Measurements from ENCODE around the gene SNX24.
"Not testable (repeated sequence)": the region's sequence is repeated elsewhere in the genome, so short reads cannot be mapped to it uniquely, and the experiment has no call there.

The SNX24 gene

GRCh38 chr5:122907276-122907675 is 61.9 kb downstream of the SNX24 start:
- TF ChIP-seq CTCF (IDR thresholded peaks at IDR 0.05; ENCODE audit: insufficient read depth, low read length, missing control alignments) = no peak
- peak; percentile 4 for DNase-seq (ENCODE audit: low read depth, low spot score)
- POLR2A ChIA-PET = no interaction called here
- H3K4me3 ChIP-seq (ENCODE audit: low read depth, low read length) = no peak overlapping the region
- CTCF ChIA-PET = interaction anchor here (0.6 kb wide), 1 partner anchor 556 kb away, joined by 3 read pairs; no protein-coding TSS in a partner anchor

DNA sequence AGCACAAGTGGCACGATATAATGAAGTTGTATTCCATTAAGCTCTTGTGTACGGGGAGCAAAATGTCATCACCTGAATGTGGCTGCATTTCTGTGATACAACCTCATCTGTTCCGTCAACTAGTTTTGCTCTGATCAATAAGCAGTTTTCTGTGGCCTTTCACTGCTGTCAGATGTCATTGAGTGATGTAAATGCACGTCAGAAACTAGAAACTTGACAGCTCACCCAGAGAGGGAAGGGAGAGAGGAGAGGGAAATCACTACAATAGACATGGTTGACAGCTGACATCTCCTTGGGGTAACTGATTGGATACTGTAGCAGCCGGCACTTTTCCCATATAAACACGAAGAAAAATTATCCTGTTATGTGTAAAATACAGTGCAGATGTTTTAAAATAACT is 62.7 kb downstream of the SNX24 start:
- CTCF ChIA-PET = interaction anchor here (0.8 kb wide), 1 partner anchor 8 kb away, joined by 3 read pairs; no protein-coding TSS in a partner anchor
- POLR2A ChIA-PET = no interaction called here
- no peak overlapping the region for H3K4me3 ChIP-seq (ENCODE audit: low read depth, low read length)
- DNase-seq (ENCODE audit: low read depth, low spot score) = no peak
- no peak for TF ChIP-seq CTCF (IDR thresholded peaks at IDR 0.05; ENCODE audit: insufficient read depth, low read length, missing control alignments)

DNA sequence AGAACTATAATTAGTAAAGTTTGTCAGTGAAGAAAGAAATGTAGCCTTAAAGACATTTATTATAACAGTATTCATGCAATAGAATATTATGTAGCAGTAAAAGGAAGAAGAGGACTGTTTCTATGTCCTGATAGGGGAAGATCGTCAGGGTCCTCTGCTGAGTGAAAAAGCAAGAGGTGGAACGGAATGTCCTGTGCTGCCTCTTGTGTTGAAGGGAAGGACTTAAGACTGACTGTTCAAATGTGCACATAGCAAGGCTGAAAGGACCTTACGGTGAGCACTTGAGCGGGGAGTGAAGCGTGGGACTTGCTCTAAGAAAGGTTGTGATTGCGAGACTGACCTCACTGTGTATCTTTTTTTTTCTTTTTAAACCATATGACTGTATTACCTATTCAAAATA is 63.2 kb downstream of the SNX24 start:
- no peak for DNase-seq (ENCODE audit: low read depth, low spot score)
- ChIA-PET CTCF (interaction anchor here (1.5 kb wide), 1 partner anchor 12 kb away, joined by 5 read pairs; no protein-coding TSS in a partner anchor), POLR2A (no interaction called here)
- no peak overlapping the region for H3K4me3 ChIP-seq (ENCODE audit: low read depth, low read length)
- no peak for TF ChIP-seq CTCF (IDR thresholded peaks at IDR 0.05; ENCODE audit: insufficient read depth, low read length, missing control alignments)

GRCh38 chr5:122909470-122910100 is 64.2 kb downstream of the SNX24 start:
- TF ChIP-seq CTCF (IDR thresholded peaks at IDR 0.05; ENCODE audit: insufficient read depth, low read length, missing control alignments) = no peak
- no peak overlapping the region for H3K4me3 ChIP-seq (ENCODE audit: low read depth, low read length)
- no peak for DNase-seq (ENCODE audit: low read depth, low spot score)
- CTCF ChIA-PET = interaction anchor here (1.5 kb wide), 1 partner anchor 13 kb away, joined by 5 read pairs; no protein-coding TSS in a partner anchor
- POLR2A ChIA-PET = no interaction called here

DNA sequence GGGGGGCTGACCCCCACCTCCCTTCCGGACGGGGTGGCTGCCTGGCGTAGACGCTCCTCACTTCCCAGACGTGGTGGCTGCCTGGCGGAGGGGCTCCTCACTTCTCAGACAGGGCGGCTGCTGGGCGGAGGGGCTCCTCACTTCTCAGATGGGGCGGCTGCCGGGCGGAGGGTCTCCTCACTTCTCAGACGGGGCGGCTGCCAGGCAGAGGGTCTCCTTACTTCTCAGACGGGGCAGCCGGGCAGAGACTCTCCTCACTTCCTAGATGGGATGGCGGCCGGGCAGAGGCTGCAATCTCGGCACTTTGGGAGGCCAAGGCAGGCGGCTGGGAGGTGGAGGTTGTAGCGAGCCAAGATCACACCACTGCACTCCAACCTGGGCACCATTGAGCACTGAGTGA is 68.0 kb downstream of the SNX24 start:
- DNase-seq (ENCODE audit: low read depth, low spot score); CTCF ChIA-PET; POLR2A ChIA-PET; H3K4me3 ChIP-seq (ENCODE audit: low read depth, low read length): not testable (repeated sequence)

- no peak for DNase-seq (ENCODE audit: low read depth, low spot score)
- H3K4me3 ChIP-seq (ENCODE audit: low read depth, low read length) = no peak overlapping the region
- TF ChIP-seq CTCF (IDR thresholded peaks at IDR 0.05; ENCODE audit: insufficient read depth, low read length, missing control alignments) = no peak
- POLR2A ChIA-PET = interaction anchor here (0.6 kb wide), 1 partner anchor 48 kb away, joined by 3 read pairs; no protein-coding TSS in a partner anchor
- CTCF ChIA-PET = interaction anchor here (0.7 to 1.6 kb wide), 5 partner anchors 8 to 21 kb away, joined by 3 to 4 read pairs (median 3); no protein-coding TSS in a partner anchor
Observed at GRCh38 chr5:122915717-122916461, 70.5 kb downstream of the SNX24 start.
